SIG-M5 treated with dmso at 0.1 percent for 504 hours (cell line): ENCODE data around the gene NUP62.
"Not testable (repeated sequence)": the region's sequence is repeated elsewhere in the genome, so short reads cannot be mapped to it uniquely, and the experiment has no call there.

Experiments used
- DNase-seq: peaks from one replicate; lab custom pipeline; 2025; ENCODE audit not compliant: unreplicated experiment; lab: John Stamatoyannopoulos, UW

NUP62 gene

GRCh38 chr19:49929121-49929610 lies at the start of gene NUP62, which contains the start of gene ATF5:
Gene NUP62, minus strand, starts transcription at chr19:49929504. Its CDS starts 19,697 bp downstream, at chr19:49909807.
Gene ATF5, plus strand, starts transcription at chr19:49929205. Its CDS starts 1,646 bp downstream, at chr19:49930851.
- peak; percentile 81 for DNase-seq

GRCh38 chr19:49978324-49978723 lies 49.0 kb upstream of the NUP62 start:
- no peak for DNase-seq

GRCh38 chr19:49977881-49978280 lies 48.6 kb upstream of the NUP62 start:
- DNase-seq, result no peak

GRCh38 chr19:49977076-49977475 lies 47.8 kb upstream of the NUP62 start:
- DNase-seq, result no peak

GRCh38 chr19:49976496-49976895 lies 47.2 kb upstream of the NUP62 start:
- DNase-seq, result no peak

- no peak for DNase-seq
Measured at GRCh38 chr19:49975051-49975450, 45.7 kb upstream of the NUP62 start.

GRCh38 chr19:49973987-49974386 lies 44.7 kb upstream of the NUP62 start:
- DNase-seq, result no peak

- no peak for DNase-seq
Measured at GRCh38 chr19:49972841-49973240, 43.5 kb upstream of the NUP62 start.

- no peak for DNase-seq
Measured at GRCh38 chr19:49971991-49972411, 42.7 kb upstream of the NUP62 start.

- DNase-seq, result not testable (repeated sequence)
Measured at GRCh38 chr19:49969355-49969754, 40.1 kb upstream of the NUP62 start.

GRCh38 chr19:49968279-49968922 lies 39.1 kb upstream of the NUP62 start:
- DNase-seq, result peak; percentile 90

GRCh38 chr19:49960980-49961379 lies 31.7 kb upstream of the NUP62 start, which contains the start of gene SIGLEC11:
Gene SIGLEC11, minus strand, starts transcription at chr19:49961172. Its CDS starts 91 bp downstream, at chr19:49961081.
- not testable (repeated sequence) for DNase-seq

- DNase-seq, result not testable (repeated sequence)
Measured at GRCh38 chr19:49959892-49960291, 30.6 kb upstream of the NUP62 start.

GRCh38 chr19:49958596-49958995 lies 29.3 kb upstream of the NUP62 start:
- DNase-seq, result not testable (repeated sequence)

- DNase-seq, result not testable (repeated sequence)
Measured at GRCh38 chr19:49958144-49958543, 28.8 kb upstream of the NUP62 start.

GRCh38 chr19:49957262-49957915 lies 28.1 kb upstream of the NUP62 start:
- DNase-seq, result no peak

GRCh38 chr19:49956115-49956495 lies 26.8 kb upstream of the NUP62 start:
- DNase-seq, result no peak

- DNase-seq, result no peak
Measured at GRCh38 chr19:49954933-49955332, 25.6 kb upstream of the NUP62 start.

GRCh38 chr19:49954092-49954829 lies 25.0 kb upstream of the NUP62 start:
- DNase-seq, result peak; percentile 82

GRCh38 chr19:49953416-49953815 lies 24.1 kb upstream of the NUP62 start:
- peak; percentile 47 for DNase-seq

GRCh38 chr19:49952906-49953305 lies 23.6 kb upstream of the NUP62 start:
- DNase-seq, result no peak

GRCh38 chr19:49952479-49952836 lies 23.2 kb upstream of the NUP62 start:
- no peak for DNase-seq
